ENCODE measurements around the gene RASSF3. TPM values are rescaled to one million over a fixed set of nuclear protein-coding genes. Genes with fewer than 3 reads are reported as not detected.
"Not testable (repeated sequence)": the region's sequence is repeated elsewhere in the genome, so short reads cannot be mapped to it uniquely, and the experiment has no call there.

Gene RASSF3
- total RNA-seq, 1 donor from 2014 or later = 43.5 TPM

- Mint-ChIP-seq H3K36me3 (ENCODE audit: low read depth, unreplicated experiment) (no peaks in the 10 kb centered on the region), H3K4me3 (ENCODE audit: unreplicated experiment) (no peak overlapping the region), H3K4me1 (ENCODE audit: unreplicated experiment) (peaks cover 18% of the 10 kb centered on the region), H3K27ac (ENCODE audit: unreplicated experiment) (no peak overlapping the region), H3K27me3 (ENCODE audit: unreplicated experiment) (no peaks in the 10 kb centered on the region), H3K9me3 (ENCODE audit: unreplicated experiment) (no peaks in the 10 kb centered on the region)
- no peak for DNase-seq (ENCODE audit: low spot score)
- no peak for TF ChIP-seq CTCF (IDR thresholded peaks at IDR 0.05; ENCODE audit: unreplicated experiment)
Observed at GRCh38 chr12:64582862-64583261, 27.4 kb upstream of the RASSF3 start.

- H3K4me1 Mint-ChIP-seq (ENCODE audit: unreplicated experiment) = peaks cover 18% of the 10 kb centered on the region
- not testable (repeated sequence) for H3K36me3 Mint-ChIP-seq (ENCODE audit: low read depth, unreplicated experiment); H3K9me3 Mint-ChIP-seq (ENCODE audit: unreplicated experiment); H3K27me3 Mint-ChIP-seq (ENCODE audit: unreplicated experiment); H3K4me3 Mint-ChIP-seq (ENCODE audit: unreplicated experiment); DNase-seq (ENCODE audit: low spot score); H3K27ac Mint-ChIP-seq (ENCODE audit: unreplicated experiment)
Observed at GRCh38 chr12:64583395-64583770, 26.9 kb upstream of the RASSF3 start.

- Mint-ChIP-seq H3K4me1 (ENCODE audit: unreplicated experiment) (peaks cover 18% of the 10 kb centered on the region), H3K27me3 (ENCODE audit: unreplicated experiment) (no peaks in the 10 kb centered on the region), H3K36me3 (ENCODE audit: low read depth, unreplicated experiment) (no peaks in the 10 kb centered on the region), H3K9me3 (ENCODE audit: unreplicated experiment) (no peaks in the 10 kb centered on the region), H3K4me3 (ENCODE audit: unreplicated experiment) (no peak overlapping the region), H3K27ac (ENCODE audit: unreplicated experiment) (peak overlapping the region; percentile 59)
- DNase-seq (ENCODE audit: low spot score) = no peak
- no peak for TF ChIP-seq CTCF (IDR thresholded peaks at IDR 0.05; ENCODE audit: unreplicated experiment)
Observed at GRCh38 chr12:64583771-64584421, 26.4 kb upstream of the RASSF3 start.

GRCh38 chr12:64585104-64585503, 25.2 kb upstream of the RASSF3 start:
- TF ChIP-seq CTCF (IDR thresholded peaks at IDR 0.05; ENCODE audit: unreplicated experiment) = no peak
- no peaks in the 10 kb centered on the region for H3K9me3 Mint-ChIP-seq (ENCODE audit: unreplicated experiment)
- H3K36me3 Mint-ChIP-seq (ENCODE audit: low read depth, unreplicated experiment) = no peaks in the 10 kb centered on the region
- no peaks in the 10 kb centered on the region for H3K27me3 Mint-ChIP-seq (ENCODE audit: unreplicated experiment)
- H3K4me1 Mint-ChIP-seq (ENCODE audit: unreplicated experiment) = peaks cover 18% of the 10 kb centered on the region
- no peak for DNase-seq (ENCODE audit: low spot score)
- H3K4me3 Mint-ChIP-seq (ENCODE audit: unreplicated experiment) = no peak overlapping the region
- H3K27ac Mint-ChIP-seq (ENCODE audit: unreplicated experiment) = no peak overlapping the region

- Mint-ChIP-seq H3K9me3 (ENCODE audit: unreplicated experiment) (no peaks in the 10 kb centered on the region), H3K36me3 (ENCODE audit: low read depth, unreplicated experiment) (no peaks in the 10 kb centered on the region), H3K27me3 (ENCODE audit: unreplicated experiment) (no peaks in the 10 kb centered on the region), H3K4me1 (ENCODE audit: unreplicated experiment) (peaks cover 16% of the 10 kb centered on the region), H3K4me3 (ENCODE audit: unreplicated experiment) (no peak overlapping the region), H3K27ac (ENCODE audit: unreplicated experiment) (no peak overlapping the region)
- no peak for DNase-seq (ENCODE audit: low spot score)
- no peak for TF ChIP-seq CTCF (IDR thresholded peaks at IDR 0.05; ENCODE audit: unreplicated experiment)
Observed at GRCh38 chr12:64587447-64587846, 22.8 kb upstream of the RASSF3 start.
